GM18505 (cell line): Measurements from ENCODE around the gene KRTAP10-1.

Source experiments
- ATAC-seq: cut with Tn5 transposase; IDR thresholded peaks from one replicate; pipeline ENCODE4 v1.9.1; 2021; ENCODE audit not compliant: unreplicated experiment
- POLR2A ChIP-seq: IDR thresholded peaks from 4 replicates; pipeline ENCODE4 v1.6.1; 2011; ENCODE audit warnings: borderline replicate concordance; ENCODE audit not compliant: insufficient read depth, insufficient read length; ENCODE audit errors: extremely low read depth

KRTAP10-1 gene

DNA sequence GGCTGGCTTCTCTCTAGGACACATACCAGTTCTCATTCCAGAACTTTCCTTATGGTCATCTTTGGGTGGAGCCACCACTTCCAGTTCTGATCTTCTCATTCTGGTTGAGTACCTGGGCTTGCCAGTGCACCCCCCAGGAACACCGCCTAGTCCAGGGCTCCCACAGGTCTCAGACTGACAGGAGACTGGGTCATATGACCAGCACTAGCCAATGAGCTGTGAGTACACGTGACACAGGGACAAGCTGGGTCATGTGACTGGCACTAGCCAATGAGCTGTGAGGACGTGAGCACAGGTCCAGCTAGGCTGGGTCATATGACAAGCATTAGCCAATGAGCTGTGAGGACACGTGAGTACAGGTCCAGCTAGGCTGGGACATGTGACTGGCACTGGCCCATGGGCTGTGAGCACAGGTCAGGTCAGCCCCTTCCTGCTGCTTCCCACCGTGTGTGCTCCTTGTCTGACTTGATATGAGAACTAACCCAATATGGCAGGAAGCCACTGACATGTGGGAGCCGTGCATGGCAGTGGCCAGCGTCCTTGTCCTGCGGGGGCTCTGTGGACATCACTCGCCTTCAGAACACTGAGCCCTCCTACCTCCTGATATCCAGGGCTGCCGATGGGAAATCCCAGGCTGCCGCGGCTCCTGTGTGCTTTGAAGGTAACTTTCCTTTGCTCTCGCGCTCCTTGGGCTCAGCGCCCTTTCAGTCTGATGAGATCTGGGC, 22.7 kb downstream of the KRTAP10-1 start:
- no peak for ATAC-seq
- no peak for TF ChIP-seq POLR2A

DNA sequence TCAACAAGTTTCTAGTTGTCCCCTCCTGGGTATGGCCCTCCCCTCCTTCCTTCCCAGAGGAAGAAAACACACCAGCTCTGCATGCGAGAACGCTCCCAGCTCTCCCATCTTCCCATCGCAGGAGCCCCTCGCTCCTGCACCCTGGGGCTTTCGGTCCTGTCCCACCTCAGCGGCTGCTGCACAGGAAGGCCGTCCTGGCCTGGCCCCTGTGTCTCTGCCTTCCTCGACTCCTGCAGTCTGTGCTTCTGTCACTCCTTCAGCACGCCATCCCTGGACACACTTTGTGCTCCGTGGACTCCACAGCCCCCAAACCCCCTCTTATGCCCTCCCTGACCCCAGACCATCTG, 23.2 kb downstream of the KRTAP10-1 start:
- TF ChIP-seq POLR2A, result no peak
- ATAC-seq, result no peak

DNA sequence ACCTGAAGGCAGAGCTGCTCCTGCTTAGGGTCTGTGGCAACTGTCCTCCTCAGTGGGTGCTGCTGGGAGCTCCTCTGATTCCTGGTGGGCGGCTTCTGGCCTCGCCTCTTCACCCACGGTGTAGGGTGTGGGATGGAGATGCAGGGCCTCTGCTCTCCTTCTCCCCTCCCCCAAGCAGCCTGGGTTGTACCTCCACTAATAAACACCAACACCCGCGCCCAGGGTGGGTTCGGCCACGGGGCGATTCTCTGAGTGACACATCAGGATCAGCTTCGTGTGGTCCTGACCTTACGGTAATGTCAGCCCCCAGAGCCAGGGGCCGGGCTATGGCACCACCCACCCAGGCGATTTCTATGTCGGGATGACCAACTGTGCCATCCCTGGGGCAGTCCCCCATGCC, 23.7 kb downstream of the KRTAP10-1 start:
- no peak for ATAC-seq
- TF ChIP-seq POLR2A, result no peak

DNA sequence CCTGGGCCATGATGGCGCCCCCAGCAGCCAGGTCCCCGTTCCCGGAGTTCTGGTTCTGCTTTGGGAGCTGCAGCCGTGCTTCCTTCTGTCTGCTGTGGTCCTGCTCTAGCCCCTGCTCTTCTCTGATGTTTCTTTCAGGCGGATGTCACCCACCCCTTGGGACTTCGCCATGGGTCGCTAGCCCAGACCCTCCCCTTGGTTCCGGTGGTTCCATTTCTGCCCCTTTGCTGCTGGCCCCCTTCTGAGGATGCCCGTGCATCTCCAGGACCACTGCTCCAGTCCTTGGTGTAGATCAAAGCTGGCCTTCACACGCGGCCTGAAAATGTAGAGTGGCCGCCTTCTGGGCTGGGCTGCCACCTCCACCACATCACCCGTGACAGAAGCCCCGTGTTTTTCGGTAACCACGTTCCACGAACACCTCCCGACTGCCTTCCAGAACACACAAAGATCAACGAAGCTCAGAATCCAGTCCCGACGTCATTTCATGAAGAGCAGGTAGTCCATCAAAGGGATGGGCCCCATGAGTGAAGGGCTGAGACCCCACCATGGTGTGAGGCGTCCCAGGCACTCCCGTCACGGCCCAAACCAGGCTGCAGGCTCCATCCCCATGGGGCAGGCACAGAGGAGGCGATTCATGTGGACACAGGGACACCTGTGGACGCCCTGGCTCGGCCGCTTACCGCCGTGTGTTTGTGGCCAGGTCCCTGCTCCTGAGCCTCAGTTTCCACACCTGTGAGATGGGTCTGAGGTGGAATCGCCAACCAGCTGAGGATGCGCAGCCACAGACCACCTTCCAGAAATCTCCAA, 24.4 kb downstream of the KRTAP10-1 start:
- ATAC-seq, result no peak
- TF ChIP-seq POLR2A, result no peak

DNA sequence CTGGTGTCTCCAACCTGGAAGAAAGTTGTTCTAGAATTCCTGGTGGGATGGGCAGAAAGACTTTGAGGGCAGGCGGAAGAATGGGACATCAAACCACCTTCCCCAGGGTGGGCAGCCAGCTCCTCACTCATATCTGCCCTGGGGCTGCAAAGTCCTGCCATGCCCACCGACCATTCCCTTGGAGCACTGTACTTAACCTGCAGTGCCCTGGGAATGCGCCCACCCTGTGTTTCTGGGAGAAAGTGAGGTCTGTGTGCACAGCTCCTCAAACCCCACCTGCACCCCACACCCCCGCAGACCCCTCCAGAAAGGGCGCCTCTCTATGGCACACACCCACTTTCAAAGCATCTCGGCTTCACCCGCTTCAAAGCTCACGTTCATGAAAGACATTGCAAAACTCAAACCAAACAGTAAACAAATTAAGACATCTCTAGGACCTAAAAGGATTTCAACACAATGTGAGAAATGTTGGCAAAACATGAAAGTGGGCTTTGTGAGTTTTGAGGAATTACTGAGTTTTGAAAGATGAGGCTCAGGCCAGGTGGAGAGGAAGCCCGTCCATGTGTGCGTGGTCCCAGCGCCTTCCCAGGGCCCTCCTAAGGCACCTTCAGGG, 25.1 kb downstream of the KRTAP10-1 start:
- no peak for TF ChIP-seq POLR2A
- ATAC-seq, result no peak

GRCh38 chr21:44514218-44514520, 25.8 kb downstream of the KRTAP10-1 start:
- ATAC-seq, result no peak
- no peak for TF ChIP-seq POLR2A

- ATAC-seq, result no peak
Observed at GRCh38 chr21:44513389-44514217, 26.4 kb downstream of the KRTAP10-1 start.

GRCh38 chr21:44512496-44513388, 27.3 kb downstream of the KRTAP10-1 start:
- no peak for ATAC-seq
- TF ChIP-seq POLR2A, result no peak

More at GRCh38 chr21:44513389-44514217, 26.4 kb downstream of the KRTAP10-1 start:
- TF ChIP-seq POLR2A, result no peak

DNA sequence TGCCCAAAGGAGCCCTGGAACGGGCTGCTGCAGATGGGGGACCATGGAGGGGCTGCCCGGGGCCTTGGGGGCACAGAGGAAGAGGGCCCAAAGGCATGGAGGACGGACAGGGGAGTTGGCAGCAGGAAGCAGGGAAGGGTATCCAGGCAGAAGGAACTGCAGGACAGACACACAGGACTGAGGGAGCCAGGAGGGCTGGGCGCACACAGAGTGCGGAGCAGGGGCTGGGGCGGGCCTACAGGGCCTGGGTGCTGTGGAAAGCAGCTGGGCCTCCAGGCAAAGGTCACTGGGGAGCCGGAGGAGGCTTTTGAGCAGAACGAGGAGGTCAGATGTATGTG, 28.1 kb downstream of the KRTAP10-1 start:
- TF ChIP-seq POLR2A, result no peak
- no peak for ATAC-seq

DNA sequence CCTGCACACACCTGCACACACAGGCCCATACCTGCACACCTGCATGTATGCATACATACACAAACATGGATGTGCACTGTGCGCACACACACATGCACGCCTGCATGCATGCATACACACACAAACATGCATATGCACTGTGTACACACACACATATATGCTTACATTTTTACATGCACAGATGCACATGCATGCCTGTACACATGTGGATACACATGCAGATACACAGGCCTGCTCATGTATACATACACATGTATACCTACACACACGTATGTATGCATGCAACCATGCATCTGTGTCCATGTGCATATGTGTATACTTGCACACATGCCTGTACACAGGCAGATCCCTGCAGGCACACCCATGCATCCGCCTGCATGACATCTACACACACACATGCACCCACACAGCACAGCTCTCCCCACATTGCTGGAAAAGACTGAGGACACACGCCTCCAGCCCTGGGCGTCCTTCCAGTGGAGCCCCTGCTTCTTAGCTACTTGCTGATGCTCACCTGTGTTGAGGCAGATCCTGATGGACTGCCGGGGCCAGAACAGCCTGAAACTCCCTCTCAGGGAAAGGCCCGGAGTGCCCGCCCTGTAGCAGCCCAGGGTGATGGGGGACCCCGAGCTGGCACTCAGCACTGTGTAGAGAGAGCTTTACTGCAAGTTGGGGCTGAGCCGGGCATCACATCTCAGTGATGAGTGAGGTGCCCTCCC, 28.6 kb downstream of the KRTAP10-1 start:
- ATAC-seq, result no peak
- no peak for TF ChIP-seq POLR2A

- ATAC-seq, result no peak
Observed at GRCh38 chr21:44510508-44511218, 29.3 kb downstream of the KRTAP10-1 start.

More at GRCh38 chr21:44510508-44511218, 29.3 kb downstream of the KRTAP10-1 start:
- TF ChIP-seq POLR2A, result no peak
